Measurements from ENCODE around the gene CYP2C19. TPM values are rescaled to one million over a fixed set of nuclear protein-coding genes. Genes with fewer than 3 reads are reported as not detected.

Gene CYP2C19
- polyA plus RNA-seq, 1 donor (not counting 4 experiments of a cell fraction or from before 2014, with no cell fraction given): not detected

DNA sequence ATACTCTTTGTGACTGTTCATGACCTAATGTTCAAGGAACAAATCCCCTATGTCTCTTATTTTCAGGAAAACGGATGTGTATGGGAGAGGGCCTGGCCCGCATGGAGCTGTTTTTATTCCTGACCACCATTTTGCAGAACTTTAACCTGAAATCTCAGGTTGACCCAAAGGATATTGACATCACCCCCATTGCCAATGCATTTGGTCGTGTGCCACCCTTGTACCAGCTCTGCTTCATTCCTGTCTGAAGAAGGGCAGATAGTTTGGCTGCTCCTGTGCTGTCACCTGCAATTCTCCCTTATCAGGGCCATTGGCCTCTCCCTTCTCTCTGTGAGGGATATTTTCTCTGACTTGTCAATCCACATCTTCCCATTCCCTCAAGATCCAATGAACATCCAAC lies 27.3 kb upstream of the CYP2C19 start:
- dilution Hi-C loops (cut with MboI; ENCODE audit: extremely low pct_ligation_motif_present, low sequenced_read_pairs): no loop called here
- no peaks in the 10 kb centered on the region for H3K4me1 ChIP-seq (ENCODE audit: control insufficient read depth, extremely low read depth, insufficient read depth, low read length)
- TF ChIP-seq, protein P1, sequence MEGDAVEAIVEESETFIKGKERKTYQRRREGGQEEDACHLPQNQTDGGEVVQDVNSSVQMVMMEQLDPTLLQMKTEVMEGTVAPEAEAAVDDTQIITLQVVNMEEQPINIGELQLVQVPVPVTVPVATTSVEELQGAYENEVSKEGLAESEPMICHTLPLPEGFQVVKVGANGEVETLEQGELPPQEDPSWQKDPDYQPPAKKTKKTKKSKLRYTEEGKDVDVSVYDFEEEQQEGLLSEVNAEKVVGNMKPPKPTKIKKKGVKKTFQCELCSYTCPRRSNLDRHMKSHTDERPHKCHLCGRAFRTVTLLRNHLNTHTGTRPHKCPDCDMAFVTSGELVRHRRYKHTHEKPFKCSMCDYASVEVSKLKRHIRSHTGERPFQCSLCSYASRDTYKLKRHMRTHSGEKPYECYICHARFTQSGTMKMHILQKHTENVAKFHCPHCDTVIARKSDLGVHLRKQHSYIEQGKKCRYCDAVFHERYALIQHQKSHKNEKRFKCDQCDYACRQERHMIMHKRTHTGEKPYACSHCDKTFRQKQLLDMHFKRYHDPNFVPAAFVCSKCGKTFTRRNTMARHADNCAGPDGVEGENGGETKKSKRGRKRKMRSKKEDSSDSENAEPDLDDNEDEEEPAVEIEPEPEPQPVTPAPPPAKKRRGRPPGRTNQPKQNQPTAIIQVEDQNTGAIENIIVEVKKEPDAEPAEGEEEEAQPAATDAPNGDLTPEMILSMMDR (optimal IDR thresholded peaks at IDR 0.05 in 1 of 3, IDR thresholded peaks at IDR 0.05 in 1 of 3, conservative IDR thresholded peaks at IDR 0.05 in 1 of 3; ENCODE audit: extremely low read depth in 1 of 3, insufficient read depth in 2 of 3, low read length in 3 of 3): no peak
- no peak for TF ChIP-seq EZH2 (IDR thresholded peaks at IDR 0.05; ENCODE audit: low read length)

DNA sequence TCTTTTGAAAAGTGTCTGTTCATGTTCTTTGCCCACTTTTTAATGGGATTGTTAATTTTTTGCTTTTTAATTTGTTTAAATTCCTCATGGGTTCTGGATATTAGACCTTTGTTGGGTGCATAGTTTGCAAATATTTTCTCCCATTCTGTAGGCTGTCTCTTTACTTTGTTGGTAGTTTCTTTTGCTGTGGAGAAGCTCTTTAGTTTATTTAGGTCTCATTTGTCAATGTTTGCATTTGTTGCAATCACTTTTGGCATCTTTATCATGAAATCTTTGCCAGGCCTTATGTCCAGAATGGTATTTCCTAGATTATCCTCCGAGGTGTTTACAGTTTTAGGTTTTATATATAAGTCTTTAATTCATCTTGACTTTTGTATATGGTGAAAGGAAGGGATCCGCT lies 23.9 kb upstream of the CYP2C19 start:
- Histone ChIP-seq H3K9ac (ENCODE audit: control insufficient read depth, extremely low read depth, insufficient read depth, low read length) (no peak overlapping the region), H3K4me3 (ENCODE audit: control insufficient read depth in 2 of 3, extremely low read depth in 1 of 3, insufficient read depth in 2 of 3, low read depth in 1 of 3, low read length in 3 of 3) (no peak overlapping the region), H3K79me2 (ENCODE audit: control insufficient read depth, insufficient read depth, low read length) (no peaks in the 10 kb centered on the region), H3K4me1 (ENCODE audit: control insufficient read depth, extremely low read depth, insufficient read depth, low read length) (no peaks in the 10 kb centered on the region), H4K20me1 (ENCODE audit: control insufficient read depth, extremely low read depth, insufficient read depth, low read length) (no peaks in the 10 kb centered on the region), H3K27ac (ENCODE audit: control insufficient read depth, insufficient read depth, low read length) (no peak overlapping the region), H2AFZ (ENCODE audit: control insufficient read depth, low read length) (no peak overlapping the region), H3K36me3 (ENCODE audit: control insufficient read depth in 2 of 2, extremely low read depth in 1 of 2, insufficient read depth in 2 of 2, low read length in 2 of 2) (no peaks in the 10 kb centered on the region), H3K9me3 (ENCODE audit: control insufficient read depth, low read depth, low read length) (no peaks in the 10 kb centered on the region), H3K27me3 (ENCODE audit: control insufficient read depth, extremely low read depth, insufficient read depth, low read length) (no peaks in the 10 kb centered on the region), H3K9me1 (ENCODE audit: control insufficient read depth, extremely low read depth, insufficient read depth, low read length) (no peaks in the 10 kb centered on the region), H3K4me2 (ENCODE audit: control insufficient read depth, extremely low read depth, insufficient read depth, low read depth, low read length) (no peak overlapping the region)
- dilution Hi-C loops (cut with MboI; ENCODE audit: extremely low pct_ligation_motif_present, low sequenced_read_pairs): no loop called here
- TF ChIP-seq, protein P1 (optimal IDR thresholded peaks at IDR 0.05 in 1 of 3, IDR thresholded peaks at IDR 0.05 in 1 of 3, conservative IDR thresholded peaks at IDR 0.05 in 1 of 3; ENCODE audit: extremely low read depth in 1 of 3, insufficient read depth in 2 of 3, low read length in 3 of 3): no peak
- no peak for TF ChIP-seq EZH2 (IDR thresholded peaks at IDR 0.05; ENCODE audit: low read length)
- FAIRE-seq (no peak), DNase-seq (ENCODE audit: low read depth, low spot score) (no peak)

More for the DNA sequence above, 27.3 kb upstream of the CYP2C19 start:
- Histone ChIP-seq H3K9me3 (ENCODE audit: control insufficient read depth, low read depth, low read length) (no peaks in the 10 kb centered on the region), H3K4me3 (ENCODE audit: control insufficient read depth in 2 of 3, extremely low read depth in 1 of 3, insufficient read depth in 2 of 3, low read depth in 1 of 3, low read length in 3 of 3) (no peak overlapping the region), H3K36me3 (ENCODE audit: control insufficient read depth in 2 of 2, extremely low read depth in 1 of 2, insufficient read depth in 2 of 2, low read length in 2 of 2) (no peaks in the 10 kb centered on the region), H3K9me1 (ENCODE audit: control insufficient read depth, extremely low read depth, insufficient read depth, low read length) (no peaks in the 10 kb centered on the region), H3K79me2 (ENCODE audit: control insufficient read depth, insufficient read depth, low read length) (no peaks in the 10 kb centered on the region), H2AFZ (ENCODE audit: control insufficient read depth, low read length) (no peak overlapping the region), H3K27ac (ENCODE audit: control insufficient read depth, insufficient read depth, low read length) (no peak overlapping the region), H3K9ac (ENCODE audit: control insufficient read depth, extremely low read depth, insufficient read depth, low read length) (no peak overlapping the region), H3K4me2 (ENCODE audit: control insufficient read depth, extremely low read depth, insufficient read depth, low read depth, low read length) (no peak overlapping the region), H3K27me3 (ENCODE audit: control insufficient read depth, extremely low read depth, insufficient read depth, low read length) (no peaks in the 10 kb centered on the region), H4K20me1 (ENCODE audit: control insufficient read depth, extremely low read depth, insufficient read depth, low read length) (no peaks in the 10 kb centered on the region)
- DNase-seq (ENCODE audit: low read depth, low spot score) (no peak), FAIRE-seq (no peak)

Measured in keratinocyte (primary cell).